Activated naive CD4-positive, alpha-beta T cell treated with anti-CD3 and anti-CD28 coated beads, Interleukin-2, amount 50 U/mL, for 72 hours (primary cell): ENCODE data around the gene SF3B2. TPM values are rescaled to one million over a fixed set of nuclear protein-coding genes. Genes with fewer than 3 reads are reported as not detected.
"Not testable (repeated sequence)": the region's sequence is repeated elsewhere in the genome, so short reads cannot be mapped to it uniquely, and the experiment has no call there.

Experiments used
- ATAC-seq, 2 donors: fragments of 150-1000 bp; cut with Tn5 transposase; 2 replicates each; pipeline ENCODE4 v1.10.0; 2021; ENCODE audit warnings: mild to moderate bottlenecking in 2 of 2, moderate library complexity in 2 of 2
- DNase-seq, 2 donors: peaks; one replicate each; pipeline ENCODE4 v3.0.0; 2021 to 2022; ENCODE audit warnings: low spot score in 2 of 2
- H3K27ac Mint-ChIP-seq, 2 donors: one replicate each; pipeline ENCODE4 v1.8.0; 2022; ENCODE audit warnings: mild to moderate bottlenecking in 2 of 2, mixed read lengths in 2 of 2
- H3K36me3 Mint-ChIP-seq, 2 donors: one replicate each; pipeline ENCODE4 v1.8.0; 2022; ENCODE audit warnings: mixed read lengths in 2 of 2
- H3K9me3 Mint-ChIP-seq, 2 donors: one replicate each; pipeline ENCODE4 v1.8.0; 2022; ENCODE audit warnings: mixed read lengths in 2 of 2
- total RNA-seq, 2 donors: library from RNA; stranded (reverse); gene quantifications; one replicate each; pipeline ENCODE4 v1.2.3, GENCODE V29; 2022

Gene SF3B2
- total RNA-seq, 2 donors from 2014 or later: 236 to 246 TPM

- ATAC-seq: peak; percentile 40 to 91
- H3K9me3 Mint-ChIP-seq: peaks cover 0 to 4% of the 10 kb centered on the region in 2 donors
- H3K36me3 Mint-ChIP-seq: peaks cover 0 to 26% of the 10 kb centered on the region in 2 donors
- peak overlapping the region; percentile 81 to 87 for H3K27ac Mint-ChIP-seq
- peak in 1 of 2 donors; percentile 78 for DNase-seq
Measured at GRCh38 chr11:66106786-66107599, 54.8 kb downstream of the SF3B2 start.

DNA sequence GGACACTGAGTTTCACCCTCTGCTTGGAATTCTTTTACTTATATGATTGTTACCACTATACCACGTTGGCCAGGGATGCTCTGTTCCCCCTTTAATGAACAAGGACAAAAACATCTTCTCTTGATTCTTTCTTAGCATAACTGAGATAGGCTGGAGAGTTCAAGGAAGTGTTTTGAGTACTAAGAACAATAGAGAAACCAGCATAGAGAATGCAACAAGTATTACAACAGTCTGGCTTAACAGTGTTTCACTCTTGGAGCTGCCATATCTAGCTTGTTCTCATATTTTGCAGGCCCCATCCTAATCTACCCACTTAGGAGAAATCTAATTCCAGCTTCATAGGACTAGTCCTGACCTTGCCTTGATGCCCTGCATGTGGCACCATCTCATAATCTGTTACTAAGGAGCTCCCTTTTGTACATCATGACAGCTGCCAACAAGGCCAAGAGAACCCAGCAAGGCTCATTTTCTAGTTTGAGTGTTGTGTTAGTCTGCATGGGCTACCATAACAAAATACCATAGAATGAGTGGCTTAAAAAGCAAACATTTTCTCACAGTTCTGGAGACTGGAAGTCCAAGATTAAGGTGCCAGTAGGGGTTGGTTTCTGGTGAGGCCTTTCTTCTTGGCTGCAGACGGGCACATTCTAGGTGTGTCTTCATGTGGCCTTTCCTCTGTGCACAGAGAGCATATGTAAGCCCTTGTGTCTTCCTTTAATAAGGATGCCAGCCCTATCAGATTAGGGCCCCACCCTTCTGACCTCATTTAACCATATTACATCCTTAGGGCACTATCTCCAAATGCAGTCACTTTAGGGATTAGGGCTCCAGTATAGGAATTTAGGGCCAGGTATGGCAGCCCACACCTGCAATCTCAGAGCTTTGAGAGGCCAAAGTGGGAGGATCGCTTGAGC is 55.7 kb downstream of the SF3B2 start:
- peak; percentile 19 to 71 for ATAC-seq
- DNase-seq: no peak
- Mint-ChIP-seq H3K36me3 (peaks cover 0 to 25% of the 10 kb centered on the region in 2 donors), H3K27ac (peak overlapping the region; percentile 81 to 87), H3K9me3 (peaks cover 0 to 4% of the 10 kb centered on the region in 2 donors)

GRCh38 chr11:66109294-66109693 is 57.1 kb downstream of the SF3B2 start:
- Mint-ChIP-seq H3K27ac (peak overlapping the region in 1 of 2 donors; percentile 87), H3K9me3 (peaks cover 0 to 4% of the 10 kb centered on the region in 2 donors), H3K36me3 (peaks cover 0 to 18% of the 10 kb centered on the region in 2 donors)
- ATAC-seq: peak; percentile 36 to 74
- no peak for DNase-seq

DNA sequence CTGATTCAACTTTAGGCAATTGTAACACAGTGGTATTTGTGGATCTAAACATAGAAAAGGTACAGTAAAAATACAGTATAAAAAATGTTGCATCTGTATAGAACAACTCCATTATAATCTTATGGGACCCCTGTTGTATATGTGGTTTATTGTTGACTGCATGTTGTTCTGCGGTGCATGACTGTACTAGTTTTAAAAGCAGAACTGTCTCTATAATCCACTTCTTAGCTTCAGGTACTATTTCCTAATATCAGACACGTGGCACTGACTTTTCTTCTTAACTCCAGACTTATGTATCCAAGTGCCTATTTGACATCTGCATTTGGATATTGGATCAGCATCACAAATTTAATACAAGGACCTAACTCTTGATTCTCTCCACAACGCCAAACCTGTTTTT is 59.0 kb downstream of the SF3B2 start:
- DNase-seq: no peak
- Mint-ChIP-seq H3K9me3 (peaks cover 0 to 4% of the 10 kb centered on the region in 2 donors), H3K27ac (peak overlapping the region; percentile 56 to 80), H3K36me3 (peaks cover 0 to 11% of the 10 kb centered on the region in 2 donors)
- ATAC-seq: no peak

- Mint-ChIP-seq H3K27ac (peak overlapping the region; percentile 76 to 80), H3K9me3 (peaks cover 0 to 4% of the 10 kb centered on the region in 2 donors), H3K36me3 (peaks cover 0 to 7% of the 10 kb centered on the region in 2 donors)
- DNase-seq (no peak), ATAC-seq (no peak)
Measured at GRCh38 chr11:66112041-66112491, 59.9 kb downstream of the SF3B2 start.

GRCh38 chr11:66112601-66113499 is 60.7 kb downstream of the SF3B2 start:
- no peak for DNase-seq
- peak; percentile 10 to 19 for ATAC-seq
- Mint-ChIP-seq H3K27ac (peak overlapping the region; percentile 76 to 80), H3K9me3 (no peaks in the 10 kb centered on the region), H3K36me3 (no peaks in the 10 kb centered on the region)

DNA sequence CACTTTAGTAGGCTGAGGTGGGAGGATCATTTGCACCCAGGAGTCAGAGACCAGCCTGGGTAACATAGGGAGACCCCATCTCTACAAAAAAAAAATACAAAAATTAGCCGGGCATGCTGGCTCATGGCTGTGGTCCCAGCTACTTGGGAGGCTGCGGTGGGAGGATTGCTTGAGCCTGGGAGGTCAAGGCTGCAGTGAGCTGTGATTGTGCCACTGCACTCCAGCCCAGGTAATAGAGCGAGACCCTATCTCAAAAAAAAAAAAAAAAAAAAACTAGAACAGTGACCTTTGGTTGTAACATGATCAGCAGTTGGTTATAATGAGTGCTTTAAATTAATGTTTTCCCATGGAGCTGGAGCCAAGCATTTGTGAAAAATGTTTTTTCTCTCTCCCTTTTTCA is 62.8 kb downstream of the SF3B2 start:
- peak overlapping the region; percentile 13 to 83 for H3K27ac Mint-ChIP-seq
- H3K9me3 Mint-ChIP-seq, DNase-seq, H3K36me3 Mint-ChIP-seq, ATAC-seq: not testable (repeated sequence)

DNA sequence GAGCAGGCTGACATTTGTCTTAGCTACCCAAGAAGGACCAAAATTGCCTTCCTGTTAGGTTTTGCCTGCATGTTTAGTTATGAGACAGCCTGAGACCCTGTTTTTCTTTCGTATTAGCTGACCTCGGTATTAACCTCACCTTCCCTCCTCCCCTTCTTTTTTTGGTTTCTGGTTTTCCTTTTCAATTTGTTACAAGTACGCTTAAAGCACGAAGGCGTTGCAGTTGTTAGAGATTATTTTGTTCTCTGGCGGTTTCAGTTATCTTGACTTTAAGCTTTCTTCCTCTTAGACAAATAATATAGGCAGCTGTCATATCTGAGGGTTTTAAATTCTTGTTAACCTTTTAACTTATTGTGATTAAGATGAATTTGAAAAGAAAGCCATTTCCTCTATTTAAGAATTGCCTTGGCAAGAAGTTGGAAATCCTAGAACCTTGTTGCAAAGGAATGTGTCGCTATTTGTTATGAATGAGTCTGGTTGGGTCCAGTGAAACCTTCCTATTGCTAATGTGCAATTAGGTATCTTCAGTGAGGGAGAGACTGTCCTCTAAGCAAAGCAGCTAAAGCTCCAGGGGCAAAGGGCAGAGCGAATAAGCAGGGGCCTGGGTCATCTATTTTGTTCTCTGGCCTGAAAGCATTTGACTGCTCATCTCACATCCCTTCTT is 63.6 kb downstream of the SF3B2 start:
- Mint-ChIP-seq H3K36me3 (no peaks in the 10 kb centered on the region), H3K9me3 (no peaks in the 10 kb centered on the region), H3K27ac (peak overlapping the region; percentile 77 to 83)
- DNase-seq: no peak
- peak; percentile 45 to 61 for ATAC-seq

GRCh38 chr11:66116576-66117361 is 64.6 kb downstream of the SF3B2 start:
- H3K27ac Mint-ChIP-seq: peak overlapping the region; percentile 63 to 83
- DNase-seq: no peak
- no peaks in the 10 kb centered on the region for H3K36me3 Mint-ChIP-seq
- no peaks in the 10 kb centered on the region for H3K9me3 Mint-ChIP-seq
- ATAC-seq: peak in 1 of 2 donors; percentile 33

- Mint-ChIP-seq H3K36me3 (no peaks in the 10 kb centered on the region), H3K27ac (no peak overlapping the region), H3K9me3 (no peaks in the 10 kb centered on the region)
- ATAC-seq: no peak
- DNase-seq: no peak
Measured at GRCh38 chr11:66118847-66119246, 66.7 kb downstream of the SF3B2 start.

Other genes starting within 250 kb of the SF3B2 start
- 1 to 10 TPM; 3.8 to 5.0 TPM for gene SNX32, start 218.4 kb upstream of the SF3B2 start, total RNA-seq
- 1,000 to 10,000 TPM in 1 of 2 donors, 100 to 1,000 TPM in 1; 855 to 1,265 TPM for gene CFL1, start 194.2 kb upstream of the SF3B2 start, total RNA-seq
- 10 to 100 TPM; 63.9 to 64.0 TPM for gene MUS81, start 191.9 kb upstream of the SF3B2 start, total RNA-seq
- 10 to 100 TPM; 15.2 to 41.8 TPM for gene EFEMP2, start 179.6 kb upstream of the SF3B2 start, total RNA-seq
- gene CTSW, start 172.5 kb upstream of the SF3B2 start, total RNA-seq: 10 to 100 TPM in 1 of 2 donors, 1 to 10 TPM in 1; 2.2 to 16.8 TPM
- gene FIBP, start 163.9 kb upstream of the SF3B2 start, total RNA-seq: 100 to 1,000 TPM in 1 of 2 donors, 10 to 100 TPM in 1; 69.4 to 101 TPM
- 10 to 100 TPM; 29.4 to 37.2 TPM for gene CCDC85B, start 161.7 kb upstream of the SF3B2 start, total RNA-seq
- gene FOSL1, start 152.0 kb upstream of the SF3B2 start, total RNA-seq: 1 to 10 TPM; 7.4 to 9.5 TPM
- 10 to 100 TPM; 17.6 to 28.6 TPM for gene C11orf68, start 133.3 kb upstream of the SF3B2 start, total RNA-seq
- 100 to 1,000 TPM; 110 to 167 TPM for gene DRAP1, start 132.9 kb upstream of the SF3B2 start, total RNA-seq
- not detected for gene TSGA10IP, start 106.9 kb upstream of the SF3B2 start, total RNA-seq
- 10 to 100 TPM; 53.1 to 60.2 TPM for gene SART1, start 90.6 kb upstream of the SF3B2 start, total RNA-seq
- 10 to 100 TPM; 47.5 to 86.8 TPM for gene EIF1AD, start 50.2 kb upstream of the SF3B2 start, total RNA-seq
- 100 to 1,000 TPM; 242 to 310 TPM for gene BANF1, start 49.9 kb upstream of the SF3B2 start, total RNA-seq
- gene CST6, start 40.4 kb upstream of the SF3B2 start, total RNA-seq: under 1 TPM in 1 of 2 donors, not detected in 1; 0.43 TPM
- under 1 TPM in 1 of 2 donors, not detected in 1; 0.80 TPM for gene CATSPER1, start 25.9 kb upstream of the SF3B2 start, total RNA-seq
- gene GAL3ST3, start 3.2 kb upstream of the SF3B2 start, total RNA-seq: 1 to 10 TPM in 1 of 2 donors, under 1 TPM in 1; 0.14 to 1.1 TPM
- 100 to 1,000 TPM; 124 TPM for gene PACS1, start 17.9 kb downstream of the SF3B2 start, total RNA-seq
- gene KLC2, start 205.3 kb downstream of the SF3B2 start, total RNA-seq: 10 to 100 TPM; 26.0 to 69.7 TPM
- gene RAB1B, start 216.3 kb downstream of the SF3B2 start, total RNA-seq: 100 to 1,000 TPM; 138 to 153 TPM
- gene CNIH2, start 225.8 kb downstream of the SF3B2 start, total RNA-seq: 1 to 10 TPM; 1.7 to 4.5 TPM
- 10 to 100 TPM; 45.9 to 55.4 TPM for gene YIF1A, start 236.8 kb downstream of the SF3B2 start, total RNA-seq
- gene TMEM151A, start 239.5 kb downstream of the SF3B2 start, total RNA-seq: not detected